ENCODE results near the gene EEFSEC. TPM values are rescaled to one million over a fixed set of nuclear protein-coding genes. Genes with fewer than 3 reads are reported as not detected.

The EEFSEC gene
- total RNA-seq, 1 experiment from 2014 or later = 9.5 TPM

DNA sequence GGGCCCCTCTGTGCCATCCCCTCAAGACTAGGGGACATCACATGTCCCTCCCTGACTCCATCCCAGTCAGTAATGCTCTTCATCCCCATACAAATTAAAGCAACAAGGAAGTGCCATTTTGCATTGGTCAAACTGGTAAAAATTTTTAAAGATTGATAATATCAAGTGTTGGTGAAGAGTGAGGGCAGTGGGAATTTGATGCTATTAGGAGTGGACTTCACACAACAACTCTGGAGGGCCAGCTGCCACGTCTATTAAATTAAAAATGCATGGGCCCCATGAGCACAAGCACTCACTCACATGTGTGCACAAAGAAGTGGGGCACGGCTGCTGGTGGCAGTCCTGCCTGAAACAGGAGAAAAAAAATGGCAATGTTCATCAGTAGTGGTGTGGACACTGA is 265.6 kb downstream of the EEFSEC start:
- Histone ChIP-seq H4K20me1 (ENCODE audit: control insufficient read depth, insufficient read depth, insufficient read length) (no peaks in the 10 kb centered on the region), H3K9me3 (ENCODE audit: control insufficient read depth, low read depth, low read length) (no peaks in the 10 kb centered on the region), H2AK5ac (ENCODE audit: insufficient read length, low read length) (no peak overlapping the region), H3T11ph (ENCODE audit: low read length) (no peak overlapping the region), H4K8ac (replicated peaks; ENCODE audit: insufficient read length, low read depth, low read length) (no peak overlapping the region), H3K79me2 (ENCODE audit: insufficient read depth, low read length) (no peaks in the 10 kb centered on the region), H2BK120ac (ENCODE audit: low read depth, low read length, poor library complexity, severe bottlenecking) (no peak overlapping the region), H3K14ac (ENCODE audit: insufficient read depth, low read length) (no peak overlapping the region), H3K27ac (ENCODE audit: insufficient read length, low read depth, low read length) (no peak overlapping the region), H2BK20ac (ENCODE audit: low read depth, low read length, poor library complexity, severe bottlenecking) (no peak overlapping the region), H3K23me2 (ENCODE audit: insufficient read length, low read depth, low read length, poor library complexity, severe bottlenecking) (no peaks in the 10 kb centered on the region), H4K5ac (ENCODE audit: insufficient read length, low read depth, low read length) (no peak overlapping the region), H2BK12ac (ENCODE audit: insufficient read length, low read depth, low read length) (no peak overlapping the region), H3K18ac (ENCODE audit: insufficient read length, low read depth, low read length) (no peak overlapping the region), H3K27me3 (ENCODE audit: insufficient read depth, low read length) (no peaks in the 10 kb centered on the region), H3K23ac (ENCODE audit: insufficient read length, low read depth, low read length) (no peak overlapping the region), H3K4ac (ENCODE audit: low read depth, low read length) (no peak overlapping the region), H3K79me1 (ENCODE audit: insufficient read depth, low read depth, low read length, poor library complexity, severe bottlenecking) (no peaks in the 10 kb centered on the region), H4K91ac (ENCODE audit: insufficient read length, low read depth, low read length) (no peak overlapping the region), H2AFZ (ENCODE audit: low read length) (no peak overlapping the region), H2BK5ac (ENCODE audit: insufficient read length, low read length) (no peak overlapping the region), H3K56ac (ENCODE audit: insufficient read length, low read depth, low read length) (no peak overlapping the region), H3K4me2 (ENCODE audit: insufficient read depth, insufficient read length, low read length) (no peak overlapping the region), H3K4me1 (ENCODE audit: insufficient read depth, low read length) (no peaks in the 10 kb centered on the region), H3K9ac (ENCODE audit: extremely low read depth, insufficient read length, low read length) (no peak overlapping the region), H2BK15ac (ENCODE audit: low read depth, low read length) (no peak overlapping the region)
- H3K4me3 Mint-ChIP-seq = no peak overlapping the region
- no peak overlapping the region; a peak in 1 of 7 replicates for H3K27ac Mint-ChIP-seq
- no CpG with 5 or more reads among the region's 2 CpGs for WGBS (ENCODE audit: extremely low coverage, insufficient read length, low lambda C conversion rate)
- H3K4me1 Mint-ChIP-seq = peaks cover 10 to 19% of the 10 kb centered on the region in 2 experiments
- no peak for DNase-seq
- TF ChIP-seq, protein P1, sequence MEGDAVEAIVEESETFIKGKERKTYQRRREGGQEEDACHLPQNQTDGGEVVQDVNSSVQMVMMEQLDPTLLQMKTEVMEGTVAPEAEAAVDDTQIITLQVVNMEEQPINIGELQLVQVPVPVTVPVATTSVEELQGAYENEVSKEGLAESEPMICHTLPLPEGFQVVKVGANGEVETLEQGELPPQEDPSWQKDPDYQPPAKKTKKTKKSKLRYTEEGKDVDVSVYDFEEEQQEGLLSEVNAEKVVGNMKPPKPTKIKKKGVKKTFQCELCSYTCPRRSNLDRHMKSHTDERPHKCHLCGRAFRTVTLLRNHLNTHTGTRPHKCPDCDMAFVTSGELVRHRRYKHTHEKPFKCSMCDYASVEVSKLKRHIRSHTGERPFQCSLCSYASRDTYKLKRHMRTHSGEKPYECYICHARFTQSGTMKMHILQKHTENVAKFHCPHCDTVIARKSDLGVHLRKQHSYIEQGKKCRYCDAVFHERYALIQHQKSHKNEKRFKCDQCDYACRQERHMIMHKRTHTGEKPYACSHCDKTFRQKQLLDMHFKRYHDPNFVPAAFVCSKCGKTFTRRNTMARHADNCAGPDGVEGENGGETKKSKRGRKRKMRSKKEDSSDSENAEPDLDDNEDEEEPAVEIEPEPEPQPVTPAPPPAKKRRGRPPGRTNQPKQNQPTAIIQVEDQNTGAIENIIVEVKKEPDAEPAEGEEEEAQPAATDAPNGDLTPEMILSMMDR (conservative IDR thresholded peaks at IDR 0.05) = no peak
- H3K27me3 Mint-ChIP-seq (ENCODE audit: low read depth) = peaks cover 12% of the 10 kb centered on the region
- H3K9me3 Mint-ChIP-seq = peaks cover 0 to 4% of the 10 kb centered on the region in 2 experiments; a peak in 1 of 5 replicates
- peaks cover 0 to 5% (median 4%) of the 10 kb centered on the region in 3 experiments; a peak in 2 of 7 replicates for H3K36me3 Mint-ChIP-seq (ENCODE audit: insufficient read depth in 1 of 3, low read depth in 3 of 3)
